ENCODE data around the gene C5.
A peak's percentile ranks its signal among the peaks of the same experiment; 100 is the strongest.

The C5 gene

DNA sequence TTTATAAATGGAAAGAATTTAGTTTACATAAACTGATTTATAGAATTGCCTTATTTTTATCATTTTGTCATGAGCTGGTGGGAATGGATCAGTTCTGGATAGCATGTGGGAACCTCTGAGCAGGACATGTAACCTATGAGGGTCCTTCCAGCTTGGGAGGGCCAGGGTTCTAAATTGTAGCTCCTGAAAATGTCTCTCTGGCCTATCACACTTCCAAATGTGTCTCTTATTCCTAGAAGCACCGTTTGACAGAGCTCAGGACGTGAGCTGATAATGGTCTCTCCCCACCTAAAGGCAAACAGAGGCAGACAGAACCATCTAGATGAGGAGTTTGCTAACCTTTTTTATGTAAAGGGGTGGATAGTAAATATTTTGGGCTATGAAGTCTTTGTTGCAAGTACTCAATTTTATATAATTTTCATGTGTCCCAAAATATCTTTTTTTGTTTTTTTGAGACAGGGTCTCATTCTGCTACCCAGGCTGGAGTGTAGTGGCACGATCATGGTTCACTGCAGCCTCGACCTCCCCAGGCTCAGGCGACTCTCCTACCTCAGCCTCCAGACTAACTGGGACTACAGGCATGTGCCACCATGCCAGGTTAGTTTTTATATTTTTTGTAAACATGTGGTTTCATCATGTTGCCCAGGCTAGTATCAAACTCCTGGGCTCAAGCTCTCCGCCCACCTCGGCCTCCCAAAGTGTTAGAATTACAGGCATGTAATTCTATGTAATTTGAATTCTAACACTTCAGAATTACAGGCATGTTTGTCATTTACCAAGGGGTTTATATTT, 127.5 kb downstream of the C5 start:
- no peak for DNase-seq

DNA sequence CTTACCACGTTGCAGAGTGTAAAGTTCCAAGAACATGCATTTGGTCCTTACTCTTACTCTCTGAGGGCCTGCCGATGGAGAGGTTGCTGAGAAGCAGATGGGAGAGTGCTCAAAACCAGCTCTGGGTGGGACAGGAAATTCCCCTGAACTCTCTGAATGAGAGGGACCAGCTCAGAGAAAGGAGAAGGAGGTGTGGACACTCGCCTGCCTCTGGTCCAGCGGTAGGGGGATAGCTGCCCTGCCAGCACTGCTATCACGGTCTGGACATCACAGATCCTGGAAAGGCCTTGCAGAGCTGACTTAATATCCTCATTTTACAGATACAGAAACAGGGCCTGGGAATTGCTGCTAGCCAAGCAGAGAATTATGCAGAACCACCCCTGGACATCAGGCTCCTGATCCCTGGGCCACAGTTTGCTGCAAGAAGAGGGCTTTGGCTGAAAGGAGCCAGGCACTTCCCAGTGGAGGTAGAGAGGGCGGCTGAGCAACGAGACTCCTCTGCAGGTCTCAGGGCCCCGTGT, 128.4 kb downstream of the C5 start:
- no peak for DNase-seq

DNA sequence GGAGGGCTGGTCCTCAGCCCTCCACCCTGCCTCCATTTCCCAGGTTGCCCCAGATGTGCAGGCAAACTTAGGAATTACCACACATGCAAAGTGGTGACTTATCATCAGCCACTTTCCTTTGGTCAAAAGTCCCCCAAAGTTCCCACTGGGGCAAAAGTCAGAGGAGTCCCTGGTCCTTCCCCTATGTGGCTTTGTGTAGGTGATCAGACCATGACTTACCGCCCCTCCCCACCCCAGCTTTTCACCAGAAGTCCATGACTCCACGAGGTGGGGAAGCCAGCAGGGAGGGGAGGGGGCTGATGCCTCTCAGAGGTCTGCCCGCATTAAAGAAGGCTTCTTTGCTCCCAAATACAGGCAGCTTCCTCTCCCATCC, 129.3 kb downstream of the C5 start:
- no peak for DNase-seq

DNA sequence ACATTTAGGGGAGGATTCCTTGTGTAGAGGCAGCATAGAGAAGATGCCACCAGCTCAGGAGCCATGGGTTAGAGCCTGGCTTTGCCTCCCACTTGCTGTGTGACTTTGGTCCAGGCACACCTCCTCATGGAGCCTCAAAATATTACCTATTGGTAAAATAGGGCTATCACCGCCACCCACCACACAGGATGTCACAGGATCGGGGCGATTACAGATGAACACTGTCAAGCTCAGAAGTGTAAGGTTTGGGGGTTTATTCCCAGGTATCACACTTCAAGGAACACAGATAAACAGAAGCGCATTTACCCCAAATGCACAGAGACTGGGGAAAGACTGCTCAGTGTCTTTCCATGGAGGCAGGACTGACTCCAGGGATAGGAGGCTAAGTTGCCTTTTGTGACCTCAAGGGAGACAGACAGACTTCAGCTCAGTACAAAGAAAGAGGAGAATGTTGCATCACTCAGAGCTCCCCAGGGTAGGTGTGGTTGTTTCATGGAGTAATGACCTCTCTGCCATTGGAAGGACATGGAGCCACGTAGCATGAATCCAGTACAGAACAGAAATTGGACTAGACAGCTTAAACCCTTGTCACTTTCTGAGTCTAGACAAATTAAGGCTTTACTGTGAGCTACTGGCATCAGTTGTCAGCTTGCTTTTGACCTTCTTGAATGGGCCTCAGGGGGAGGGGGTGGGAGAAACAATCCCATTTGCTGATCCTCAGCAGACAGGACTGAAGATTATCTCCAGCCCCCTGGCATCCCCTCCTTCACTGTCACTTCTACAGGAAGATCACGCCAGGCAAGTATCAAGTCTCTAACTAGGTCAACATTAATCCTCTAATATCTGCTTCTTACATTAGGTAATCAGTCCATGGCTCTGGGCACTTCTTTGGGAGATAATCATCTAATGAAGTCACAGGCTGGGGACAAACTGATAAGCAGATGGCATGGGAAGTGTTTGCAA, 130.0 kb downstream of the C5 start:
- no peak for DNase-seq

DNA sequence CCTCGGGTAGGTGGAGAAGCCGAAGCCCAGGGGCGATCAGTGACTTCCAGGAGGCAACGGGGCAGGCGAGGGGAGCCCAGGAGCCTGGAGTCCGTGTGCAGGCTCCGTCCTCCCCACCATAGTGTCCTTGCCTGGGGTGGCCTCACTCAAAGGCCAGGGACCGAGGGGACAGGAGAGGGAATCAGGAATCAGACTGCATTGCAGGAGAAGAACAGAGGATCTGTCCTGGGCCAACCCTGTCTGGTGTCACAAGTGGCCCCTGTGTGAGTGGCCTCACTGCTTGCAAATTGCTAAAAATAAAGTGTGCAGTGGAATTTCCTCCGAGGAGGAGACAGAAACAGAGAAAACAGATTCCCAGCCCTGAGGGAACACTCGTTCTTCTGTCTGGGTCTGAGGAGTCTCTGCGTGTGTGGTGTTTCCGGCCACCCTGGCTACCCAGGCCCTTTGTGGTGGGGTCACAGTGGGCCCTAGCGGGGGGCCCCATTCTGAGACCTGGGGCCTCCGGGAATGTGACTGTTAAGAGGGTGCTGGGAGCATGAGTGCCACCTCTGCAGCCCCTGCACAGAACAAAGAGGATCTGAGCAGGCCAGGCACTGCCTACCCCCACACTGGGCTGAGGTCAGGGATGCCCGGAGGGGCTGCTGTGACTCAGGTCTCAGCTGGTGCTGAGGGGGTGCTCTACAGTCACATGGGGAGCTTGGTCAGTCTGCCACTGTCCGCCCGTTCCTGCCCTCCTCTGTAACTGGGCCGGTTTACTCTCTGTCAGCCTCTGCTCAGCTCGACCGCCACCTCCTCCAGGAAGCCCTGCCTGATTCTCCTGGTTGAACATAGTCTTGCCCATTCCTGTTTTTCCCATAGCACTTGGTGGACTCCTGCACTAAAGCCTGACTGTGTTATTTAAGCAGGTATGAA, 130.9 kb downstream of the C5 start:
- DNase-seq = no peak

DNA sequence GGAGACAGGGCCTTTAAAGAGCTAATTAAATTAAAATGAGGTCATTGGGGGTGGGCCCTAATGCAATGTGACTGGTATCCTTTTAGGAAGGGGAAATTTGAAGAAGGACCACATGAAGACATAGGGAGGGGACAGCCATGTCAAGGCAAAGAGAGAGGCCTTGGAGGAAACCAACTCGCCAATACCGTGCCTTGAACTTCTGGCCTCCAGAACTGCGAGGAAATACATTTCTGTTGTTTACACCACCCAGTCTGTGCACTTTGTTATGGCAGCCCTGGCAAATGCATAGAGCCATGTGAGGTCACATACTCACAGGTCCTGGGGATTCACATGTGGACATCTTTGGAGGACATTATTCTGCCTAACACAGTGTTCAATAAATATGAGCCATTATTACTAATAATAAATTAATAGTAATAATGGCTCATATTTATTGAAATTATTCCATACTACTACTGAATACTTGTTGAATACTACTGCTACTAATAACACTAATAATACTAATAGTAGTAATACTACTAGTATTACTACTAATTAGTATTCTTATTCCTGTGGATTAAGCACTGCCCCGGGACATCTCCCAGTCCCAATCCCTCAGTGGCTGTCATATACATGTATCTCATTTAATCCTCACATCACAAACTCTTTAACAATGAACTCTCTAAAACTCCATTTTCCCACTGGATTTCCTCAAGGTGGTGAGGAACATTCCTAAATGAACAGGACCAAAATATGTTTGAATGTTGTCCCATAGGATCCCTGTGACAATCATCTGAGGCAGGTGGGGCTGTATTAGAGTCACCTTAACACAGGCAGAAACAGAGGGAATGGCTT, 131.9 kb downstream of the C5 start:
- no peak for DNase-seq

DNA sequence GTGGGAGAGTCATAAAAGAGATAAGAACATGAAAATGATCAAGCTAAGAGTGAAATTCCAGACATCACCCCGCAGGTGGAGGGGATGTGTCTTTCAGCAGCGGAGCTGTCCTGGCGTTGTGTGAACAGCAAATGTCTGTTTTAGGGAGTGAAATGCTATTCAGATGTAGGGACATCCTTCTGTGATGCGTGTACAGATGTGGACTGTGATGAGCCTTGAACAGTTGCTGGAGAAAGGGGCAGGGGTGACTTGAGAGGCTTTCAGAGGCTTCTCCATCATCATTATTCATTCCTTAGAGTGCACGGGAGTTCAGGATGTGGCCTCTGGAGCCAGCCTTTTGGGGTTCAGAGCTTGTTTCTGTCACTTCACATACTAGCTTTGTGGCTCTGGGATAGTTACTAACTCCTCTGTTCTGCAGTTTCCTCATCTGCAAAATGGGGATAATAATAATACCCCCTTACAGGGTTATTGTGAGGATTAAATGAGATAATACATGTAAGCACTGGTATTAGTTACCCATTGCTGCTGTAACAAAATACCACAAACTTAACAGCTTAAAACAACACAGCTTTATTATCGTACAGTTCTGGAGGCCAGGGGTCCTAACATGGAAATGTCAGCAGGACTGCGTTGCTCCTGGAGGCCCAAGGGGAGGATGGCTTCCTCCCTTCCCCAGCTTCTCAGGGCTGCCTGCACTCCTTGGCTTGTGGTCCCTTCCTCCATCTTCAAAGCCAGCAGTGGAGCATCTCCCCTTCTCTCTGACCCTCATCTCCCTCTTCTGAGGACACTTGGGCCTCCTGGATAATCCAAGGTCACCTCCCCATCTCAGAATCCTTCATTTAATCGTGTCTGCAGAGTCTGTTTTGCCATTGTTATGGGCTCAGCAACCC, 132.8 kb downstream of the C5 start:
- no peak for DNase-seq

DNA sequence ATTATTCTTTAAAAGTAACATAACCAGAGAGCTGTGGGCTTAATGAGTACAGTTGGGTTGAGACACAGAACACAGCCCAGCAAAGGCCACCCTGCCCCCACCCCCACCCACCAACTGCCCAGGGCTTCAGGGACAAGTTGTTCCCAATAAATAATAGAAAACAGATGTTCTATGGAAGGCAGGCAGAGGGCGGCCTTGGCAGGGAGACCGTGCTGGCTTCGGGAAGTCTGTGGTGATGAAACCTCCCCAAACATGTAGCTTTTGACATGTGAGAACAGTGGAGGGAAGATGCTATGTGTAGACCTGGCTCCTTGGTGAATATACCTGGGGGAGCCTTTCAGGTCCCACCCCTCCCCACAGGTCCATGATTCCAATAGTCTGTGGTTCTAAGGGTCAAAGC, 133.5 kb downstream of the C5 start:
- DNase-seq = peak; percentile 73

DNA sequence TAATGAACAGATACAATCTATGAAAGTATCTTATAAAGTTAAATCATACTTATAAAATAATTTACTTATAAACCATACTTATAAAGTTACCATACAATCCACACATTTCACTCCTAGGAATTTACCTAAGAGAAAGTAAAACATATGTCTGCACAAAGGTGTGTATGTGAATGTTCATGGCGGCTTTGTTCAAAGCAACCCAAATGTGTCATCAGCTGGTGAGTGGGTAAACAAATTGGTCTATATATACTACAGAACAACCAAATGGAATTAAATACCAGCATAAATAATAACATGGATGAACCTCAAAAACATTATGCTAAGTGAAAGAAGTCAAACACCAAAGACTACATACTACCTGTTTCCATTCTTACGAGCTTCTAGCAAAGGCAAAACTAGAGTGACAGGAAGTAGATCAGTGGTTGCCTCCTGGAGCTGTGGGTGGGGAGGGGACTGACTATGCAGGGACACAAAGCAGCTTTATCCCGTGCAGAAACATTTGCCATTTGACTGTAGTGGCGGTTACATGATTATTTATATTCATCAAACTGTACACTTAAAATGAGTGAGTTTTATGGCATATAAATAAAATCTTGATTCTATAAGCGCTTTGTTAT, 134.1 kb downstream of the C5 start:
- no peak for DNase-seq

DNA sequence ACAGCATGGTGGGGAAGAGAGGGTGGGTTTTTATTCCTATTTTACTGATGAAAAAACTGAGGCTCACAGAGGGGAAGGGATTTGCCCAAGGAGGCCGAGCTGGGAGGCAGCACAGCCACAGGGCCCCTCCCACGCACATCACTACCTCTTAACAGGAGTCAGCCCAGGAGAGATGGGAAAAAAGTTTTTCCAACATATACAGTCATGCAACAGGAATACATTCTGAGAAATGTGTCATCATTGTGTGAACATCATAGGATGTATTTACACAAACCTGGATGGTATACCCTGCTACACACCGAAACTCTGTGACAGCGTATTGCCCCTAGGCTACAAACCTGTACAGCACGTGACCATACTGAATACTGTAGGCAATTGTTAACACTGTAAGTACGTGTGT, 135.1 kb downstream of the C5 start:
- DNase-seq = no peak

DNA sequence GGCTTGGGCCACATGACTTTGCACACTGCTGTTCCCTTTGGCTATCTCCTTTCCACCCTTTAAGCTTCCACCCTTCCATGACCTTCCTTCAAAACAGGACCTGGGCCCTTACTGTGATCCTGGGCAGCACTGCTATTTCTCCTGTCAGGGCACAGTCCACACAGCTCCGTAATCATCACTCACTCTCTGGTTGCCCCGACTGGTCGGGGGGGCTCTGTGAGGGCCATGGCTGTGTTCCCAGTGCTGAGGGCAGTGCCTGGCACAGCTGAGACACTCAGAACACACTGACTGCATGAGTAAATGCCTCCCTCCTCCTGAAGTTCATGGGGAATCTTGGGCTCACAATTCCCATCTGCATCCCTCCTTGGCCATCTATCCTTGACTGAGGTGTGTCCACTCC, 135.7 kb downstream of the C5 start:
- no peak for DNase-seq

DNA sequence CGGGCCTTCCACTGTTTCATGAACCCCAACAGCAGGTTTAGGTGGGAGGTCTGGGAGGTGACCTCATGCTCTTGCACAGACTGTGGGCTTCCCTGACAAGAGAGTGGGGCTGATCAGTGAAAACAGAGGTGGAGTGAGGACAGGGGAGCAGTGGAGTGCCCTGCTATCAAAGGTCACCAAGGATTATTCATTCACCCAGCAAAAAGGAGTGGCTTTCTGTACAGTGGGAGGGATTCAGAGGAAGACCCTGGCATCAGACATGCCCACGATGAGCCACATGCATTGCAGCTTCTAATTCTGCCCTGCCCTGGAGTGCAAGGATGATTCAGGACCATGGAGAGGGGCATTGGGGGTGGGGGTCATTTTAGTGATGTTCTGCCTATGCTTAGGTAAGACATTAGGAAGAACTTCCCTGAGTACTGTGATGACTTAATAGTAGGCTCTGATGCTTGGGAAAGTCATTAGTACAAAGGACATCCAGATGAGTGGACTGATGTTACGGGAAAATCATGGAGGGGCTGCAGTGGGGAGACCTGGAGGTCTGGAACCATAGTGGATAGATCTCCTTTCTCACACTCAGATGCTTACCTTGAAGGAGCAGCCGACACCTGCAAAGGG, 136.3 kb downstream of the C5 start:
- no peak for DNase-seq

DNA sequence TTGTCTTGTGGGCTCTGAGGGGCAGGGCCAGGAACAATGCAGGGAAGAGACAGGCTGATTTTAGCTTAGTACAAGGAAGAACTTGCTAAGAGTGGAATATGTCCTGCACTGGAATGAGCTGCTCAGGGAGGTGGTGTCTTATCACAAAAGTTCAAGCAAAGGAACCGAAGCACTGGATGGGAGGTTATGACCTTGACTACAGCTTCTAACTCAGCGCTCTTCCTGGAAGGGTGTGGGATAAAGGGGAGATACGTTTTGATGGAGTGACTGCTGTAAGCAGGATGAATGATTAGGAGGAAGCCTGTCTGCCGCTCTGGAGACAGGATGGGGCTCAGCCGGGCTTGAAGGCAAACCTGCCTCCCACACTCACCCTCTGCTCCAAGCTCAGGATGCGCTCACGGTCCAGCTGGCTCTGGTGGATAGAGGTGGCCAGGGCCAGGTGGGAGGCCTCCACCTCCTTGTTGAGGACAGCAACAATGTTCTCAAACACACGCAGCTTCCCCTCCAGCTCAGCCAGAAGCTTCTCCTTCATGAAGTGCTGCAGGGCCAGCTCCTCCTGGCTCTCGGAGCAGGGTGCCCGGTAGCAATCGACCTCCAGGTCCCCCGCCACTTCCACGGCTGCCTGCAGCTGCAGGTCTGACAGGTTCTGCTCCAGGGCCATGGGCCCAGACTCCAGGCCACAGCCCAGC, 137.0 kb downstream of the C5 start:
- DNase-seq = no peak

DNA sequence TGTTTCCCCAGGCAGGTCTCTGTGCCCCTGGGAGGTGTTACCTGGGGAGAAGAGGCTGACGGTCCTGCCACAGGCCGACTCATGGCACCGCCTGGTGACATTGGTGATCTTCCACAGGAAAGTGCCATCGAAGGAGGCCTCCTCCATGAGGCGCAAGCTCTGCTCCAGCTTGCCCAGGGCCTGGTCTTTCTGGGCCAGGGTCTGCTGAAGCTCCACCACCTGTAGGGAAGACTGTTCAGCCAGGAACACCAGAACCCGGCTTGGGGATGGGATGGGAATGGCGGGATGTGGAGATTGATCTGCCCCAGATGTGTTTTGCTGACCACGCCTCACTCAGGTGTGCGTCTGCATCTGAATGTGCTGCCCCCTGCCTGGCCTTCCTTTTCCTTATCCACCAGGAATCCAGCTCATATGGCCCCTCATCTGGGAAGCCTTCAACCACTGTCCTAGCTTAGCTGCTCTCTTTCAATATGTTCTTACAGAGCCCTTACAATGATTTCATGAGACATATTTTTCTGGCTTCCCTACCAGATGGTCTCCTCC, 138.7 kb downstream of the C5 start:
- no peak for DNase-seq

DNA sequence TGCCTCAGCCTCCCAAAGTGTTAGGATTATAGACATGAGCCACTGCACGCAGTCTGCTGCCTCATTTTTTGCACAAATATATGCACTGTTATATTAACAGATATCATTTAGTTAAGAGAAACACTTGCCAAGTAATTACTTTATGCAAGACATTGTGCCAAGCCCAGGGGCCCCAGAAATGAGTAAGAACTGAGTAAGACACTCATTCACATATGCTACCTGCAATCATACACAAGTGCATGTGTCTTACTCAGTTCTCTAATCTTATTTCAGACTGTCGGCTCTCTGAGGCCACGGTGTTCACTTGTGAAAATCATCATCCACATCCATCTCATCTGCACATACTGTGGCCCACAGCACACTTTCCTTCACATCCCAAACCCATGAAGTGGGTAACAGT, 139.4 kb downstream of the C5 start:
- DNase-seq = no peak

DNA sequence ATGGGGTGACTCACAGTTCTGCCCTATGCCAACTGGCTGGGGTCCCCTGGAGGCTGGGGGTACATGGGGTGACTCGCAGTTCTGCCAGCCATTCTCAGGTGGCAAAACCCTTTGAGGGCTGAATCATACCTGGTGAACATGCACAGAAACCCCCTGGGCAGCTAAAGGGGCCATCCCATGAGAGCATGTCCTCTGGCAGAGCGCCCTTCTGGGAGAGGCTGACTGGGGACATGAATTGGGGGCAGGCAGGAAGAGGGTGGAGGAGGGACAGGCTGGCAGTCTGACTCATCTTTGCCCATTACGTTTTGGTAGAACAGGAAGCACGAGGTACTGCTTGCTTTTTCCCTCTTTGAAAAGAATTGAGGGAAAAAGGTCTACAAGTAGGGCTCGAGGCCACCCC, 140.2 kb downstream of the C5 start:
- DNase-seq = no peak

DNA sequence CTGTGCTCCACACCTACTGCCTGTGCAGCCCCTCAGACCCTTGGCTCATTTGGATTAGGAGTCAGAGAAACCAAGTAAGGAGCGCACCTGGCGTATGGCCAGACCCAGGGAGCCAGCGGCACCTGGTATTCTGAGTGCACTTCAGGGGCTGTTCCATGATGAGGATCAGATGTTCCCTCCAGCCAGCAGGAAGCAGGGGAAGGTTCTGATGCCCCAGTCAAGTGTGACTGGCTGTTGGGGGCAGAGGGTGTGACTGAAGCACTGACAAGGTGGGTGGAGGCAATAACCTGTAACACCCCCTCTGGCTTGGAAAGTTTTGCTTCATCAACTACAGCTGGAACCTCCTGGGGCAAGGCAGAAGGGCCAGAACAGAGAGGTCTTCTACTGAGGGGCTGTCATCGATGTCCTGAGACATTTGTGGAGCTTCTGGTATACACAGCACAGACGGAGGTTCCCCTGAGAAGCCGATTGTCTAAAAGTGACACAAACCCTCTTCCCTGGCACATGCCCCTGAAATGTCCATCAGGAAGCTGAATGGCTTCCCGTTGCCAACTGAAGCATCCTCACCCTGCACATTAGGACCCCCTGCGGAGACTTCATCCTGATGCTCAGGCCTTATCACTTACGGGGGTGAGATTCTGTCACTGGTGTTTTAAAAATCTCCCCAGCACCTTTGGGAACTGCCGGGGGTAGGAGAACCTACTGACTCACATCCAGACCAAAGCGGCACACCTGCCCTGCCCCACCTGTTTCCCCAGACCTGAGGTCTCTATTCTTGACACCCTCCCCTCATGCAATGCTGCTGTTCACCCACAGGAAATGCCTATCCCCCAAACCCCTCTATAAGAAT, 144.5 kb downstream of the C5 start:
- DNase-seq = no peak

DNA sequence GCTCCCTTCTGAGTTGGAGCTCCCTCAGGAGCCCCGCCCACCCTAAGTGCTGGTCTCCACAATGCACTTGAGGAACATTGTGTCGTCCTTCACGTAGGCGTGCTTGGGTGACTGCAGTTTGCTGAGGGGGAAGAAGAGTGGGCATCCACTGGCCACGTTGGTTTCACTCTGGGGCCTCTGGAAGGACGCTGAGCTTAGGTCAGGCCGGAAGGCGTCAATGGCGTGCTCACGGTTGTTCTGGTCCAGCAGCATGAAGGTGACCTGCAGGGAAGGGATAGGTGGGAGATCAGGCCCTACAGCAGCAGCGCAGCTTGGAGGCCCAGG, 145.1 kb downstream of the C5 start:
- DNase-seq = no peak
